HG02885 (cell line): Measurements from ENCODE around the gene PLXNA2.

Experiments used
- ATAC-seq: cut with Tn5 transposase; IDR thresholded peaks from one replicate; pipeline ENCODE4 v1.9.1; 2021; ENCODE audit warnings: mild to moderate bottlenecking; ENCODE audit not compliant: unreplicated experiment, poor library complexity

The PLXNA2 gene

GRCh38 chr1:208129487-208129886 lies 114.7 kb downstream of the PLXNA2 start:
- ATAC-seq: no peak

- no peak for ATAC-seq
Measured at GRCh38 chr1:208129060-208129459, 115.1 kb downstream of the PLXNA2 start.

- ATAC-seq: no peak
Measured at GRCh38 chr1:208127792-208128529, 116.2 kb downstream of the PLXNA2 start.

GRCh38 chr1:208127284-208127683 lies 116.9 kb downstream of the PLXNA2 start:
- ATAC-seq: no peak

GRCh38 chr1:208126108-208126507 lies 118.1 kb downstream of the PLXNA2 start:
- no peak for ATAC-seq

GRCh38 chr1:208122612-208123358 lies 121.4 kb downstream of the PLXNA2 start:
- ATAC-seq: no peak

GRCh38 chr1:208121813-208122364 lies 122.3 kb downstream of the PLXNA2 start:
- no peak for ATAC-seq

GRCh38 chr1:208120431-208120790 lies 123.8 kb downstream of the PLXNA2 start:
- no peak for ATAC-seq

- ATAC-seq: no peak
Measured at GRCh38 chr1:208118841-208119606, 125.2 kb downstream of the PLXNA2 start.

- ATAC-seq: no peak
Measured at GRCh38 chr1:208118306-208118705, 125.9 kb downstream of the PLXNA2 start.

GRCh38 chr1:208117826-208118225 lies 126.4 kb downstream of the PLXNA2 start:
- ATAC-seq: no peak

GRCh38 chr1:208117409-208117808 lies 126.8 kb downstream of the PLXNA2 start:
- no peak for ATAC-seq

- no peak for ATAC-seq
Measured at GRCh38 chr1:208115924-208116640, 128.1 kb downstream of the PLXNA2 start.

GRCh38 chr1:208113011-208113410 lies 131.2 kb downstream of the PLXNA2 start:
- ATAC-seq: no peak

- ATAC-seq: no peak
Measured at GRCh38 chr1:208112401-208112800, 131.8 kb downstream of the PLXNA2 start.

GRCh38 chr1:208111646-208112190 lies 132.5 kb downstream of the PLXNA2 start:
- no peak for ATAC-seq

- ATAC-seq: no peak
Measured at GRCh38 chr1:208110296-208110695, 133.9 kb downstream of the PLXNA2 start.

- no peak for ATAC-seq
Measured at GRCh38 chr1:208108646-208109330, 135.4 kb downstream of the PLXNA2 start.

- ATAC-seq: no peak
Measured at GRCh38 chr1:208108213-208108608, 136.0 kb downstream of the PLXNA2 start.
